PFSK-1 (cell line): ENCODE results near the gene ARHGAP12.

Experiments used
- FOXP2 ChIP-seq: optimal IDR thresholded peaks from 2 replicates; pipeline ENCODE3; 2011; ENCODE audit warnings: borderline replicate concordance, control low read depth, inconsistent platforms; ENCODE audit not compliant: insufficient read depth; ENCODE audit errors: extremely low read length, extremely low read depth
- POLR2AphosphoS5 ChIP-seq: IDR thresholded peaks from 2 replicates; pipeline ENCODE4 v1.6.1; 2012; ENCODE audit warnings: low read depth, mild to moderate bottlenecking, control low read depth, low read length, moderate library complexity
- REST ChIP-seq, 2 experiments: IDR thresholded peaks; 2 replicates each; pipeline versions ENCODE4 v1.6.1 to v1.8.0; 2011 to 2012; ENCODE audit warnings: low read depth in 2 of 2, low read length in 2 of 2, control low read depth in 1 of 2, inconsistent platforms in 1 of 2, mild to moderate bottlenecking in 1 of 2, moderate library complexity in 1 of 2; ENCODE audit not compliant: insufficient read depth in 1 of 2
- SIN3A ChIP-seq: IDR thresholded peaks from 2 replicates; pipeline ENCODE4 v1.6.1; 2012; ENCODE audit warnings: mild to moderate bottlenecking, low read length, moderate library complexity, borderline replicate concordance; ENCODE audit not compliant: insufficient read depth
- TAF1 ChIP-seq: IDR thresholded peaks from 2 replicates; pipeline ENCODE4 v1.6.1; 2012; ENCODE audit warnings: low read length, control low read depth, borderline replicate concordance; ENCODE audit not compliant: insufficient read depth

Gene ARHGAP12

GRCh38 chr10:31799181-31799580 lies 129.4 kb downstream of the ARHGAP12 start:
- TF ChIP-seq POLR2AphosphoS5 (no peak), SIN3A (no peak), FOXP2 (no peak)

- no peak for TF ChIP-seq FOXP2
- TF ChIP-seq SIN3A, result no peak
- no peak for TF ChIP-seq POLR2AphosphoS5
- no peak for TF ChIP-seq REST (IDR thresholded peaks at IDR 0.05; ENCODE audit: insufficient read depth in 1 of 2, low read depth in 2 of 2, low read length in 2 of 2)
- no peak for TF ChIP-seq TAF1
Observed at GRCh38 chr10:31792745-31793144, 135.9 kb downstream of the ARHGAP12 start.

GRCh38 chr10:31789555-31789954 lies 139.1 kb downstream of the ARHGAP12 start:
- TF ChIP-seq TAF1, result no peak
- TF ChIP-seq REST (IDR thresholded peaks at IDR 0.05; ENCODE audit: insufficient read depth in 1 of 2, low read depth in 2 of 2, low read length in 2 of 2), result no peak
- TF ChIP-seq FOXP2, result no peak
- TF ChIP-seq POLR2AphosphoS5, result no peak

- no peak for TF ChIP-seq FOXP2
- TF ChIP-seq POLR2AphosphoS5, result no peak
- TF ChIP-seq REST (IDR thresholded peaks at IDR 0.05; ENCODE audit: insufficient read depth in 1 of 2, low read depth in 2 of 2, low read length in 2 of 2), result no peak
- no peak for TF ChIP-seq SIN3A
- no peak for TF ChIP-seq TAF1
Observed at GRCh38 chr10:31782701-31783100, 145.9 kb downstream of the ARHGAP12 start.

- TF ChIP-seq TAF1, result no peak
- no peak for TF ChIP-seq REST (IDR thresholded peaks at IDR 0.05; ENCODE audit: insufficient read depth in 1 of 2, low read depth in 2 of 2, low read length in 2 of 2)
- no peak for TF ChIP-seq SIN3A
Observed at GRCh38 chr10:31780717-31781116, 147.9 kb downstream of the ARHGAP12 start.

GRCh38 chr10:31778627-31779026 lies 150.0 kb downstream of the ARHGAP12 start:
- TF ChIP-seq FOXP2, result no peak
- no peak for TF ChIP-seq REST (IDR thresholded peaks at IDR 0.05; ENCODE audit: insufficient read depth in 1 of 2, low read depth in 2 of 2, low read length in 2 of 2)
- TF ChIP-seq TAF1, result no peak
- TF ChIP-seq POLR2AphosphoS5, result no peak
- no peak for TF ChIP-seq SIN3A
